Hippocampal formation (tissue), 2 donors: ENCODE measurements around the gene C5orf24.
A peak's percentile ranks its signal among the peaks of the same experiment; 100 is the strongest.
"Not testable (repeated sequence)": the region's sequence is repeated elsewhere in the genome, so short reads cannot be mapped to it uniquely, and the experiment has no call there.

Experiments
- DNase-seq, 2 donors: peaks; one replicate each; lab custom pipeline; 2025; lab: John Stamatoyannopoulos, UW

C5orf24 gene

GRCh38 chr5:134845852-134846640 is at the start of gene C5orf24:
C5orf24 (plus strand) TSS chr5:134845968; CDS start chr5:134854901, 8,933 bp downstream.
- peak; percentile 90 to 91 for DNase-seq

DNA sequence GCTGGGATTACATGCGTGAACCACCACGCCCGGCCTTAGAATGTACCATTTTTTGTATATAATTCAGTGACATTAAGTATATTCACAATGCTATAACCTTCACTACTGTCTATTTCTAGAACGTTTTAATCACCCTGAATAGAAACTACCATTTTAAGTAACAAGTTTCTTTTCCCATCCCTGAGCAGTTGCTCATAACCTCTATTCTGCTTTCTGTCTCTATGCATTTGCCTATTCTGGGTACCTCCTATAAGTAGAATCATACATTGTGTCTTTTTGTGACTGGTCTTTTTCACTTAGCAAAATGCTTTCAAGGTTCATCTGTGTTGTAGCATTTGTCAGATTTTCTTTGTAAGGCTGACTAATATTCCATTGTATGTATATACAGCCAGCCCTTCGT is 47.3 kb upstream of the C5orf24 start:
- DNase-seq = no peak

DNA sequence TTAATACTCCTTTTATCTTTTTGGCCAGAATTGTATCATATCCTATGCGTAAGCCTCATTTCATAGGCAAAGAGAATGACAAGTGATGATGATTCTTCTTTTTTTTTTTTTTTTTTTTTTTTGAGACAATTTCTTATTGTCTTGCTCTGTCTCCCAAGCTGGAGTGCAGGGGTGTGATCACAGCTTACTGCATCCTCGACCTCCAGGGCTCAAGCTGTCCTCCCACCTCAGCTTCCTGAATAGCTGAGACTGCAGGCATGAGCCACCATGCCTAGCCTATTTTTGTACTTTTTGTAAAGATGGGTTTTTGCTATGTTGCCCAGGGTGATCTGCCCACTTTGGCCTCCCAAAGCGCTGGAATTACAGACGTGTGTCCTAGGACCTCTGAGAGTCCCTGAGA is 41.9 kb upstream of the C5orf24 start:
- no peak for DNase-seq

DNA sequence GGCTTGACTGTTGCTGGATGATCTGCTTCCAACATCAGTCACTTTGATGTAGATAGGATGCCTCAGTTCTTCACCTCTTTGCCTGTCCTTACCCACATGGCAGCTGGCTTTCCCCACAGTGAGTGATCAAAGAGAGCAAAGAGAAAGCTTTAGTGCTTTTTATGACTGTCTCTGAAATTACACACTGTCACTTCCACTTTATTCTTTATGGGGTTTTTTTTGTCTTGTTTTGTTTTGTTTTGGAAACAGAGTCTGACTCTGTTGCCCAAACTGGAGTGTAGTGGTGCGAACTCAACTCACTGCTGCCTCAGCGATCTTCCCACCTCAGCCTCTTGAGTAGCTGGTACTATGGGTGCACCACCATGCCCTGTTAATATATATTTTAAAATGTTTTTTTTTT is 32.4 kb upstream of the C5orf24 start:
- DNase-seq = no peak

GRCh38 chr5:134813827-134814226 is 31.9 kb upstream of the C5orf24 start:
- no peak for DNase-seq

DNA sequence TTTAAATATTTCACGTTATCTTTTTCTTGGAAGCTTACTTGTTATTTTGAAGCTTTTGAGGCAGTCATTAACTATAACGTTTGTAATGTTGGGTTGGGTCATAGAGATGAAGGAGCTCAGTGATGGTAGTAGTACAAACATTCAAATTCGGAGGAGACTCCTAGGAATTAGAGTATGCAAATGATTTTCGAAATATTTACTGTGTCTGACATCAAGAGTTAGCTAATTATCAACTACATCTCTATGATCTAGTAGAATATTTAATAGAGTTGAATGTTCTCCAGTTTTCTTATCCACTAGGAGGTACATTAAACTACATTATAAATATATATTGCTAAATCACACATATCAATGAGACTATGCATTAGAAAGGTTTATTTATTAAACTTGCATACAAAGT is 28.8 kb upstream of the C5orf24 start:
- no peak for DNase-seq

DNA sequence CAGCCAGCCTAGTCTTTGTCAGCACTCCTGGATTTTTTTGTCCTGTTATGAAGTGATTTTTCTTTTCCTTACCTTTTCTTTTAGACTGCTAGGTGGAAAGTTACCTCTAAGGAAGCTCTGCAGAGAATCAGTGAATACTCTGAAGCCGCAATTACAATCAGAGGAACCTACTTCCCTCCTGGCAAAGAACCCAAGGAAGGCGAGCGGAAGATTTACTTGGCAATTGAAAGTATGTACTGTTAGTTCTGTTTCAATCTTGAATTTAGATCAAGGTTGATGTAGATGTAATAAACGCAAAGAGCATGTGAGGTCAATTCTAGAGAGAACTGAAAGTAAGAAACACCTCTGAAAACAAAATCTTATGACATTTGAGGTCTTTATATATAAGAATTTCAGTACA is 27.0 kb upstream of the C5orf24 start:
- DNase-seq = no peak

DNA sequence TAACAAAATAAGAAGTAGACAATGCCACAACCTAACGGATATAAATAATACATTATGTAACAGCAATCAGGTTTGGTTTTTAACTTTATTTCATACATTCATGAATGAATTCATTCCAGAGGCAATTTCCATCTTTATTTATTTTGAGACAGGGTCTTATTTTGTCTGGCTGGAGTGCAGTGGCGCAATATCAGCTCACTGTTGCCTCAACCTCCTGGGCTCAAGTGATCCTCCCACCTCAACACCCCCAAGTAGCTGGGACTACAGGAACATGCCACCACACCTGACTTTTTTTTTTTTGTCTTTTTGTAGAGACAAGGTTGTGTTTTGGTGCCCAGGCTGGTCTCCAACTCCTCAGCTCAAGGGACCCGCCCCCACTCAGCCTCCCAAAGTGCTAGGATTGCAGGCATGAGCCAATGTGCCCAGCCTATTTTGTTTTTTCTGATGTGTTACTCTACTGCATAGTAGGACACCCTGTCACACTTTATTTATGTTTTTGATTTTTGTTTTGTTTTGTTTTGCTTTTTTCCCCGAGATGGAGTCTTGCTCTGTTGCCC is 26.3 kb upstream of the C5orf24 start:
- DNase-seq = no peak

DNA sequence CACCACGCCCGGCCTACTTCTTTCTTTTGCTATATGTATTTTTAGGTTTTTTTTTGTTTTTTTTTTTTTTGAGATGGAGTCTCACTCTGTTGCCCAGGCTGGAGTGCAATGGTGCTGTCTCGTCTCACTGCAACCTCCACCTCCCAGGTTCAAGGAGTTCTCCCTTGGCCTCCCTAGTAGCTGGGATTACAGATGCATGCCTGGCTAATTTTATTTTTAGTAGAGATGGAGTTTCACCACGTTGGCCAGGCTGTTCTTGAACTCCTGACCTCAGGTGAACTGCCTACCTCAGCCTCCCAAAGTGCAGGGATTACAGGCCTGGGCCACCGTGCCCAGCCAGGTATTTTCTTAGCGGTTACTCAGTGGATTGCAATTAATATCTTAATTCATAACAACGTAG is 23.9 kb upstream of the C5orf24 start:
- DNase-seq = no peak

- DNase-seq = no peak
Measured at GRCh38 chr5:134824681-134825080, 21.1 kb upstream of the C5orf24 start.

DNA sequence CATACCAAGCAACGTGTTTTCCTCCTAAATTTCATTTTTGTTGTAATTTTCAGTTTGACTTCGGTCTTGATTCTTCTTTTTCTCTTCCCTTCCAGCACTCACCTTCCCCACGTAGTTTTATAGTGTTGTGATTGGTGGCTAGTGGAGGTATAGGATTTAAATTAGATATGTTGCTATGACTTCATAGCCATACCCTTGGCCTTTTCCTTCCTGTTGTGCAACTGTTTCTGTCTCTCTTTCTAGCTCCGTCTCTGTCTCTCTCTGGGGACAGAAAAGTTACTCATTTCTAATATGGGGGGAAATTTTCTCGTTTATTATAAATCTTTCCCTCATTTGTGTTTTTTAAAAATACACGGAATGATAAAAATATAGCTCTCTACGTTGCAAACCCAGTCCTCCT is 20.6 kb upstream of the C5orf24 start:
- DNase-seq = no peak

DNA sequence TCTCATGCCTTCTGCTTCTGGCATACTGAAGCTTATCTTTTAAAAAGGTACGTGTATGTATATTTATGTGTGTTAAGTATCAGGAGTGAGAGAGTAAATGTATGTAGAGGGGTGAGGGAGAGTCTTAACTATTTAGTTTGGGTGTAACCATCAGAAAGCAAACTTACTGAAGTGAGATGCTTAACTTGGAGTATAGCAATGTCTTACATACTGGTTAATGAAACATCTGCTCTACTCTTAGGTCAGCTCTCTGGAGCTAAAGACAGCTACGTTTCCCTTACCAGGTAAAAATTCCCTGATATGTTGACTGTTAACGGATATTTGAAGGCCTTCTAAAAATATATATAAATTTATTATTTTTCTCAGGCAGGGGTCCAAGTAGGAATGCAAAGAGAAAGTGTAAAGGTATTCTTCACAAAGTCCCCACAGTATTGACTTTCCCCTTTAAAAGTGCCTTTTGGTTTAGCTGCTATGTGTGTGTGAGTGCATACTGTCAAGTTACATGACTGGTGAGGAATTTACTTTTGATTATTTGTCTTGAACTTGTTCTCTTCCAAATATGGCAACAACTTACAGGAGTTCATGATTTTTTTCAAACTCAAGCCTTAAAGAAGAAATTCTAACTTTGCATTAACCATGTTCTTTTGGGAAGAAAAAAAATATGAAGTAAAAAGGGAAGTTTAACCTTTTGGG is 12.3 kb upstream of the C5orf24 start:
- DNase-seq = no peak

DNA sequence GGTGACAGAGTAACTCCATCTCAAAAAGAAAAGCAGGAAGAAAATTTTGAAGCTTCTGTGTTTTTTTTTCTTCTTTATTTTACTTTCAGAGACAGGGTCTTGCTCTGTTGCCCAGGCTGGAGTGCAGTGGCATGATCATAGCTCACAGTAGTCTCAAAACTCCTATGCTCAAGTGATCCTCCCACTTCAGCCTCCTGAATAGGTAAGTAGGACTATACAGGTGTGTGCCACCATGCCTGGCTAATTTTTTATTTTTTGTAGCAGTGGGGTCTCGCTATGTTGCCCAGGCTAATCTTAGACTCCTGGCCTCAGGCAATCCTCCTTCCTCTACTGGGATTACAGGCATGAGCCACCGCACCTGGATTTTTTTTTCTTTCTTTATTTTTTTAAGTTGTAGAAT is 10.1 kb upstream of the C5orf24 start:
- DNase-seq = no peak

- DNase-seq = no peak
Measured at GRCh38 chr5:134837530-134838181, 8.1 kb upstream of the C5orf24 start.

DNA sequence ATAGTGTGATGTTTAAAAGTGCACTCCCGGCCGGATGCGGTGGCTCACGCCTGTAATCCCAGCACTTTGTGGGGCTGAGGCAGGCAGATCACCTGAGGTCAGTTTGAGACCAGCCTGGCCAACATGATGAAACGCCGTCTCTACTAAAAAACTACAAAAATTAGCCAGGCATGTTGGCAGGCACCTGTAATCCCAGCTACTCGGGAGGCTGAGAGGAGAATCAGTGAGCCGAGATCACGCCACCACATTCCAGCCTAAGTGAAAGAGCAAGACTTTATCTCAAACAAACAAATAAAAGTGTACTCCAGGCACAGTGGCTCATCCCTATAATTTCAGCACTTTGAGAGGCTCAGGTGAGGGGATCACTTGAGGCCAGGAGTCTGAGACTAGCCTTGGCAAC is 7.4 kb upstream of the C5orf24 start:
- DNase-seq = not testable (repeated sequence)

DNA sequence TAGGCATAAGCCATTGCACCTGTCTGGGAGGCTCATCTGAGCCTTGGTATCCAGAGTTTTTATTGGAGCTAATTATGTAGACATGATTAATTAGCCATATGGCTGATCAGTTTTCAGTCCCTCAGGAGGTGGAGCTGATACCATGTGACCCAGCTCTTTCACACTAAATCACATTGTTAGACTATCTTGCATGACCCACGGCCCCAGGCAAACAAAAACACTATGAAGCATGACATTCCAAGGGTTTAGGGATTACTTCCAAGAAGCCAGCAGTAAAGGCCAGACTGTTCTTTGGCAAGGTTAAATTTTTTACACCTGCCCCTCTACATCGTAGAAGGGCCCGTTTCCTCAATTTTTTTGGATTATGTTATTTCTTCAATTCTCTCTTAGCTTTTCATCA is 5.0 kb upstream of the C5orf24 start:
- no peak for DNase-seq

- DNase-seq = no peak
Measured at GRCh38 chr5:134844252-134844651, 1.5 kb upstream of the C5orf24 start.

DNA sequence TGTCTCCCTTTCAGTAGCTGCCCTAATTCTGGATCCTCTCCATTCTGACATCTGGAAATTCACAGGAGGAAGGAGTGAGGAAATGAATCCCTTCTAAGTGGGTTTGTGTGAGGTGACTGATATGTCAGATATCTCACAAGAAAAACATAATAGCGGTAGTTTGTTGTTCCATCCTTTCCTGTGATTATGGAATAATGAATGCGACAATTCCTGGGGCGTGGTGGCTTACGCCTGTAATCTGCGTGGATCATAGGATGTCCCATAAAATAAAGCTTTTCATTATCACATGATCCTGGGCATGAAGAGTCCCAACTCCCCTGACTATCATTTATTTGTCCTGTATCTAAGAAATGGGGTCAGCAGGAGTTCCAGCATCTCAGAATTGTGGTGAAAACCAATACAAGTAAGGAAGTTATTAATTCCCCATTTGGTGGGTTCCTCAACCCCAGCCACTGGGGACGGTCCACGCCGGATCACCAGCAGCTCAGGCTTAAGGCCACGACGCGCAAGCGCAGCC is 375 bp upstream of the C5orf24 start:
- DNase-seq = no peak

DNA sequence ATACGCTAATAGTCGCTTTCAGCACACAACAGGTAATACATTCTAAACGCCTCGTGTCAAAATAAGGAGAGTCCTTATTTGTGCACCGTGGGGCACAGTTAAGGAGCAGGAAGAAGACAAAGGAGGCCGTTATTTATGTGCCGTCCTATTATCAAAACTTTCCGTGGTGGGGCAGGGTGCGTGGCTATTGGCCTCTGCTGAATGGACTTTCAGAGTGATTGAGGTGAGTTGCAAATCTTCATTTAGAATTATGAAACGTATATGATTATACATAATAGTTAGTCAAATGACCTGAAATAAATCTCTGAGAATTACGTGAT is 833 bp downstream of the C5orf24 start:
- no peak for DNase-seq

DNA sequence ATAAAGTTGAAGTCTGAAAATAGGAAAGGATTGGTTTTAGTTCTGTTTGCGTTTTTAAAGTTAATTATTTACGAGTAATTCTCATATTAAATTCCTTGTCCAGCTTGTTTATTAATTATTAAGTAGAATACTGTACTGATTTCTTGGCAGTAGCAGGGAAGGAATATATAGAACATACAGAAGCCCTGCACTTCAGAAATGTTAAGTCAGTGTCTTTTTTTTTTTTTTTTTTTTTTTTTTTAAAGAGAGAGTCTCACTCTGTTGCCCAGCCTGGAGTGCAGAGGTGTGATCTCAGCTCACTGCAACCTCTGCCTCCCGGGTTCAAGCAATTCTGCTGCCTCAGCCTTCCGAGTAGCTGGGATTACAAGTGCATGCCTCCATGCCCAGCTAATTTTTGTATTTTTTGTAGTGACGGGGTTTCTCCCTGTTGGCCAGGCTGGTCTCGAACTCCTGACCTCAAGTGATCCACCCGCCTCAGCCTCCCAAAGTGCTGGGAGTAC is 3.7 kb downstream of the C5orf24 start:
- not testable (repeated sequence) for DNase-seq

GRCh38 chr5:134851307-134851923 is 5.6 kb downstream of the C5orf24 start:
- no peak for DNase-seq

DNA sequence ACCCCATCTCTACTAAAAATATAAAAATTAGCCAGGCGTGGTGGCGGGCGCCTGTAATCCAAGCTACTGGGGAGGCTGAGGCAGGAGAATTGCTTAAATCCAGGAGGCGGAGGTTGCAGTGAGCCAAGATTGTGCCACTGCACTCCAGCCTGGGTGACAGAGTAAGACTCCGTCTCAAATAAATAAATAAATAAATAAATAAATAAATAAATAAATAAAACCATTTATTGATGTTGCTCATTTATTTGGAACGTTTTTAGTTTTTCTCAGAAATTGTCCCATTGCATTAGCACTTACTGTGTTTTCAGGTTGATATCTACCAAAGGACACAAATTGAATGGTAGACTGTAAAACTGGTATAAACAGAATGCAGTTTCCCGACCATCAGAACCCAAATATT is 10.7 kb downstream of the C5orf24 start:
- DNase-seq = not testable (repeated sequence)
